H1 (cell line): ENCODE results near the gene UBE3C. TPM values are rescaled to one million over a fixed set of nuclear protein-coding genes. Genes with fewer than 3 reads are reported as not detected.

Experiments used
- CTCF ChIA-PET: fragments of 300-600 bp; sonication (Branson Sonifier 250); formaldehyde crosslinking; loops from one replicate; lab custom pipeline; 2021; ENCODE audit not compliant: partially characterized antibody; lab: Charles Lee
- POLR2A ChIA-PET: fragments of 300-600 bp; sonication (Branson Sonifier 250); formaldehyde crosslinking; loops from one replicate; lab custom pipeline; 2021; ENCODE audit warnings: inconsistent platforms; ENCODE audit not compliant: partially characterized antibody; lab: Charles Lee
- DNase-seq, 2 experiments: peaks; one replicate each; pipeline versions ENCODE4 v3.0.0 to v3.0.0-alpha.2; 2010 to 2022; ENCODE audit warnings: low spot score in 2 of 2, low read depth in 1 of 2, mixed read lengths in 1 of 2
- FAIRE-seq: peaks from 2 replicates; lab custom pipeline; 2011; peaks lifted over from hg19 to GRCh38; lab: Jason Lieb, UNC
- H2AFZ ChIP-seq: 2 replicates; pipeline ENCODE4 v1.8.1; 2012; ENCODE audit warnings: low read length, inconsistent platforms
- H2AK5ac ChIP-seq: 2 replicates; pipeline ENCODE4 v1.6.1; 2013; ENCODE audit warnings: low read depth, low read length
- H2BK120ac ChIP-seq: replicated peaks from 2 replicates; pipeline ENCODE3; 2013; ENCODE audit warnings: low read depth, low read length, inconsistent platforms
- H2BK12ac ChIP-seq: 2 replicates; pipeline ENCODE4 v1.6.1; 2013; ENCODE audit warnings: low read depth, low read length
- H2BK15ac ChIP-seq: 2 replicates; pipeline ENCODE4 v1.6.1; 2013; ENCODE audit warnings: low read length
- H2BK20ac ChIP-seq: 2 replicates; pipeline ENCODE4 v1.6.1; 2013; ENCODE audit warnings: low read length
- H2BK5ac ChIP-seq: 2 replicates; pipeline ENCODE4 v1.6.1; 2013; ENCODE audit warnings: low read depth, low read length
- H3K14ac ChIP-seq: 2 replicates; pipeline ENCODE4 v1.6.1; 2013; ENCODE audit warnings: inconsistent platforms; ENCODE audit not compliant: insufficient read length
- H3K18ac ChIP-seq: 2 replicates; pipeline ENCODE4 v1.6.1; 2013; ENCODE audit warnings: low read length; ENCODE audit errors: extremely low read depth
- H3K23ac ChIP-seq: 2 replicates; pipeline ENCODE4 v1.6.1; 2013; ENCODE audit warnings: inconsistent platforms; ENCODE audit not compliant: insufficient read length
- H3K23me2 ChIP-seq: 2 replicates; pipeline ENCODE4 v1.6.1; 2013; ENCODE audit warnings: low read depth, low read length
- H3K27ac ChIP-seq: 2 replicates; pipeline ENCODE4 v1.6.1; 2011; ENCODE audit warnings: low read depth, low read length, inconsistent platforms
- H3K27me3 ChIP-seq, 4 experiments: replicated peaks in 1 of 4; 1 replicate in 1 of 4; 2 replicates in 3 of 4; pipeline versions ENCODE4 v1.6.1 to v1.8.1; 2011 to 2013; ENCODE audit warnings: low read length in 3 of 4, mild to moderate bottlenecking in 3 of 4, inconsistent platforms in 2 of 4, mixed read lengths in 2 of 4, moderate library complexity in 1 of 4; ENCODE audit not compliant: control insufficient read depth in 3 of 4, insufficient read depth in 3 of 4; ENCODE audit errors: extremely low read depth in 1 of 4
- H3K36me3 ChIP-seq, 4 experiments: 2 replicates each; pipeline versions ENCODE4 v1.6.1 to v1.8.1; 2011 to 2013; ENCODE audit warnings: mild to moderate bottlenecking in 4 of 4, low read length in 3 of 4, moderate library complexity in 2 of 4, control low read depth in 1 of 4, inconsistent platforms in 1 of 4; ENCODE audit not compliant: insufficient read depth in 4 of 4, control insufficient read depth in 2 of 4
- H3K4ac ChIP-seq: replicated peaks from 2 replicates; pipeline ENCODE3; 2013; ENCODE audit warnings: low read length, low read depth, mixed read lengths, inconsistent platforms; ENCODE audit not compliant: insufficient read length
- H3K4me1 ChIP-seq, 4 experiments: replicated peaks in 1 of 4; 1 replicate in 1 of 4; 2 replicates in 3 of 4; pipeline versions ENCODE4 v1.6.1 to v1.8.1; 2011 to 2013; ENCODE audit warnings: low read length in 3 of 4, inconsistent platforms in 2 of 4, mixed read lengths in 1 of 4; ENCODE audit not compliant: insufficient read depth in 4 of 4, control insufficient read depth in 3 of 4
- H3K4me2 ChIP-seq, 2 experiments: 2 replicates each; pipeline versions ENCODE4 v1.6.1 to v1.8.1; 2011 to 2013; ENCODE audit warnings: low read depth in 2 of 2, low read length in 2 of 2, control low read depth in 1 of 2, inconsistent platforms in 1 of 2, mild to moderate bottlenecking in 1 of 2; ENCODE audit not compliant: insufficient read depth in 1 of 2
- H3K4me3 ChIP-seq, 4 experiments: fragments of 200-600, 300-600 bp in 1 of 4; sonication (generic), shearing (Covaris generic), sonication (Bioruptor Twin) in 1 of 4; 2 replicates each; pipeline versions ENCODE4 v1.5.1 to v1.8.1; 2011 to 2016; ENCODE audit warnings: low read length in 4 of 4, low read depth in 3 of 4, control low read depth in 2 of 4, inconsistent platforms in 2 of 4, mild to moderate bottlenecking in 2 of 4, mixed read lengths in 1 of 4, moderate library complexity in 1 of 4; ENCODE audit not compliant: insufficient read depth in 2 of 4; ENCODE audit errors: extremely low read depth in 1 of 4
- H3K56ac ChIP-seq: replicated peaks from 2 replicates; pipeline ENCODE3; 2013; ENCODE audit warnings: low read depth, mild to moderate bottlenecking, mixed read lengths, low read length, inconsistent platforms; ENCODE audit not compliant: insufficient read length
- H3K79me1 ChIP-seq: 2 replicates; pipeline ENCODE4 v1.6.1; 2013; ENCODE audit warnings: low read depth, low read length, control low read depth
- H3K79me2 ChIP-seq, 2 experiments: 2 replicates each; pipeline versions ENCODE4 v1.6.1 to v1.8.1; 2012 to 2013; ENCODE audit warnings: low read length in 2 of 2, mild to moderate bottlenecking in 2 of 2, inconsistent platforms in 1 of 2; ENCODE audit not compliant: insufficient read depth in 2 of 2, control insufficient read depth in 1 of 2
- H3K9ac ChIP-seq, 4 experiments: replicated peaks in 1 of 4; 1 replicate in 1 of 4; 2 replicates in 3 of 4; pipeline versions ENCODE4 v1.6.1 to v1.8.1; 2011 to 2013; ENCODE audit warnings: low read depth in 3 of 4, low read length in 3 of 4, control low read depth in 2 of 4, mild to moderate bottlenecking in 2 of 4, moderate library complexity in 2 of 4, inconsistent platforms in 1 of 4; ENCODE audit errors: extremely low read depth in 1 of 4
- H3K9me3 ChIP-seq, 2 experiments: 2 replicates each; pipeline versions ENCODE4 v1.6.1 to v1.8.1; 2012 to 2013; ENCODE audit warnings: mild to moderate bottlenecking in 2 of 2, moderate library complexity in 2 of 2, control low read depth in 1 of 2, inconsistent platforms in 1 of 2, low read depth in 1 of 2, low read length in 1 of 2, mixed read lengths in 1 of 2; ENCODE audit not compliant: insufficient read depth in 2 of 2
- H4K20me1 ChIP-seq, 2 experiments: replicated peaks in 1 of 2; 2 replicates each; pipeline versions ENCODE3 to v1.8.1; 2011 to 2013; ENCODE audit warnings: inconsistent platforms in 2 of 2, low read length in 2 of 2, mild to moderate bottlenecking in 1 of 2; ENCODE audit not compliant: insufficient read depth in 2 of 2, control insufficient read depth in 1 of 2
- H4K5ac ChIP-seq: 2 replicates; pipeline ENCODE4 v1.6.1; 2013; ENCODE audit warnings: low read length, low read depth, mixed read lengths, inconsistent platforms; ENCODE audit not compliant: insufficient read length
- H4K8ac ChIP-seq: 2 replicates; pipeline ENCODE4 v1.8.0; 2013; ENCODE audit warnings: mild to moderate bottlenecking, moderate library complexity, low read length, inconsistent platforms; ENCODE audit not compliant: insufficient read depth; ENCODE audit errors: extremely low read depth
- H4K91ac ChIP-seq: replicated peaks from 2 replicates; pipeline ENCODE3; 2013; ENCODE audit warnings: low read length, mixed read lengths, inconsistent platforms; ENCODE audit not compliant: insufficient read length
- BCL11A ChIP-seq, 2 experiments: IDR thresholded peaks; one replicate each; pipeline ENCODE4 v1.6.1; 2011; ENCODE audit warnings: low read depth in 2 of 2, low read length in 2 of 2, mild to moderate bottlenecking in 2 of 2
- CBX8 ChIP-seq: fragments of 300-800, 300-1000 bp; sonication (generic); IDR thresholded peaks from 2 replicates; pipeline ENCODE4 v1.7.1; 2016; ENCODE audit warnings: low read depth, low read length, borderline replicate concordance
- GABPA ChIP-seq: IDR thresholded peaks from 2 replicates; pipeline ENCODE4 v1.6.1; 2011; ENCODE audit warnings: mild to moderate bottlenecking, low read length, moderate library complexity, borderline replicate concordance; ENCODE audit not compliant: insufficient read depth
- GTF2F1 ChIP-seq: IDR thresholded peaks from 2 replicates; pipeline ENCODE4 v1.6.1; 2012; ENCODE audit warnings: low read depth, low read length, improper control_type of control experiment, borderline replicate concordance
- HDAC2 ChIP-seq, 2 experiments: fragments of 300-600 bp in 1 of 2; sonication (generic) in 1 of 2; IDR thresholded peaks; 2 replicates each; pipeline ENCODE4 v1.6.1; 2011 to 2012; ENCODE audit warnings: low read depth in 2 of 2, low read length in 2 of 2, mild to moderate bottlenecking in 2 of 2, moderate library complexity in 2 of 2, borderline replicate concordance in 1 of 2, inconsistent platforms in 1 of 2
- POU5F1 ChIP-seq: IDR thresholded peaks from 2 replicates; pipeline ENCODE4 v1.6.1; 2011; ENCODE audit warnings: low read depth, mild to moderate bottlenecking, low read length, moderate library complexity
- SIN3A ChIP-seq, 2 experiments: IDR thresholded peaks in 1 of 2; conservative IDR thresholded peaks in 1 of 2; 2 replicates each; pipeline ENCODE4 v1.6.1; 2011 to 2012; ENCODE audit warnings: low read length in 2 of 2, improper control_type of control experiment in 1 of 2, low read depth in 1 of 2, mild to moderate bottlenecking in 1 of 2
- SP4 ChIP-seq: IDR thresholded peaks from 2 replicates; pipeline ENCODE4 v1.6.1; 2012; ENCODE audit warnings: low read length, inconsistent platforms
- TAF1 ChIP-seq: IDR thresholded peaks from 2 replicates; pipeline ENCODE4 v1.6.1; 2011; ENCODE audit warnings: mild to moderate bottlenecking, low read depth, low read length
- TEAD4 ChIP-seq: IDR thresholded peaks from 2 replicates; pipeline ENCODE4 v1.6.1; 2012; ENCODE audit warnings: low read depth, low read length, inconsistent platforms, mixed read lengths
- WGBS, 2 experiments: shearing (Covaris generic) in 1 of 2; methylation state at CpG; one replicate each; pipeline versions ENCODE4 v1.1.6 to v1.1.7; 2013 to 2015; ENCODE audit warnings: low lambda C conversion rate in 2 of 2, mixed read lengths in 2 of 2, inconsistent platforms in 1 of 2, low coverage in 1 of 2, missing lambda C conversion rate in 1 of 2; ENCODE audit not compliant: insufficient replicate concordance in 2 of 2, insufficient coverage in 1 of 2, insufficient read length in 1 of 2; ENCODE audit errors: extremely low coverage in 1 of 2, missing lambda C conversion rate in 1 of 2; 5-methylcytosine and 5-hydroxymethylcytosine counted together
- polyA plus RNA-seq, 7 experiments: library from polyadenylated mRNA; depleted of rRNA in 3 of 7; stranded (reverse) in 5 of 7; unstranded in 2 of 7; fragments of >200 nt in 5 of 7; fragments of 200-250 nt in 2 of 7; gene quantifications; 1 replicate in 5 of 7; 2 replicates in 1 of 7; 4 replicates in 1 of 7; pipeline versions ENCODE4 v1.2.1 to v1.2.3, GENCODE V29; 2011 to 2013; ENCODE audit warnings: missing spikeins in 2 of 7, mixed read lengths in 2 of 7
- total RNA-seq: library from RNA; stranded (reverse); fragmentation: NEBNext Ultra II Directional; extraction: Animal tissue kit (Norgen Biotek cat#: 25700); gene quantifications from 2 replicates; pipeline ENCODE4 v1.2.1, GENCODE V29; 2021
- TF ChIP-seq, protein P1 (sequence below): IDR thresholded peaks from 2 replicates; pipeline ENCODE4 v1.6.1; 2012; ENCODE audit warnings: inconsistent platforms

UBE3C gene
- total and polyA plus RNA-seq, 2 of the 8 experiments (the other 6 are each of a cell fraction or from before 2014, with no cell fraction given): 32.0 to 54.1 TPM

DNA sequence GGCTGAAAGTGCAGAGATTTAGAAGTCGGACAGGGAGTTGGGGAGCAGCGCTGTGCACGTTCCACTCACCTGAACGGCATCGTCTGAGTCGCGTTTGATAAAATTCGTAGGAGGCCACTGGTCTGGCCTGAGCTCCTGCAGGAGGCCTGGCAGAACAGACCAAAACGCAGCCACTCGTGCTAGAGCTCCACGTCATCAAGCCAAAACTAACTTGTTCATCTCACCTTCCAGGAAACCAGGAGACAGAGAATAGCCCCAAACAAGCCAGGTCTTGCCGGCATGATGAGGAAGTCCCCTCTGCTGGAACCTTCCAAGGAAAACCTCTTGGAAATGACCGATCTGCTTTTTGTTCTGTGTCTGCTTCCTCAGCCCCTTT lies 154.7 kb downstream of the UBE3C start:
- H3K9me3 ChIP-seq: peaks cover 8 to 13% of the 10 kb centered on the region in 2 experiments; a peak in 3 of 4 replicates
- ChIA-PET CTCF (interaction anchor here (0.6 to 2.4 kb wide), 7 partner anchors 9 to 439 kb away, joined by 3 to 7 read pairs (median 5); no protein-coding TSS in a partner anchor), POLR2A (interaction anchor here (0.7 to 1.2 kb wide), 3 partner anchors 8 to 45 kb away, joined by 3 to 5 read pairs (median 5); no protein-coding TSS in a partner anchor)
- H2BK120ac ChIP-seq: no peak overlapping the region
- no peak for DNase-seq
- H3K23me2 ChIP-seq: peaks cover 4% of the 10 kb centered on the region; the same call in 1 of the 2 replicates
- H2BK15ac ChIP-seq: 0 out of 2 replicates have a peak overlapping the region, but pooled peaks have one; percentile 88
- no peak overlapping the region for H3K14ac ChIP-seq
- 0 out of 2 replicates have a peak overlapping the region, but pooled peaks have one; percentile 82 for H2AK5ac ChIP-seq
- H2BK12ac ChIP-seq: peak overlapping the region; percentile 99; the same call in 1 of the 2 replicates
- no peaks in the 10 kb centered on the region for H3K27me3 ChIP-seq
- peak overlapping the region; percentile 81; the same call in 1 of the 2 replicates for H2BK5ac ChIP-seq
- TF ChIP-seq HDAC2 (IDR thresholded peaks at IDR 0.05; ENCODE audit: borderline replicate concordance in 1 of 2, low read depth in 2 of 2, low read length in 2 of 2): no peak
- no peak for TF ChIP-seq SIN3A (conservative IDR thresholded peaks at IDR 0.05 in 1 of 2, IDR thresholded peaks at IDR 0.05 in 1 of 2; ENCODE audit: low read depth in 1 of 2, low read length in 2 of 2)
- TF ChIP-seq GABPA: no peak
- TF ChIP-seq TEAD4: no peak
- TF ChIP-seq CBX8: no peak
- TF ChIP-seq TAF1: no peak
- TF ChIP-seq SP4: no peak
- TF ChIP-seq, protein P1, sequence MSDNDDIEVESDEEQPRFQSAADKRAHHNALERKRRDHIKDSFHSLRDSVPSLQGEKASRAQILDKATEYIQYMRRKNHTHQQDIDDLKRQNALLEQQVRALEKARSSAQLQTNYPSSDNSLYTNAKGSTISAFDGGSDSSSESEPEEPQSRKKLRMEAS: no peak
- TF ChIP-seq POU5F1: no peak
- no peak for TF ChIP-seq GTF2F1
- no peak for TF ChIP-seq BCL11A (IDR thresholded peaks at IDR 0.05; ENCODE audit: low read depth in 2 of 2, low read length in 2 of 2)
- peaks cover 0 to 2% of the 10 kb centered on the region in 2 experiments for H4K20me1 ChIP-seq
- H4K8ac ChIP-seq: peak overlapping the region; percentile 81; the same call in 1 of the 2 replicates
- no peak overlapping the region for H3K9ac ChIP-seq
- no peak overlapping the region for H3K4me3 ChIP-seq
- no peak overlapping the region for H2AFZ ChIP-seq
- no peak overlapping the region for H3K18ac ChIP-seq
- H3K23ac ChIP-seq: no peak overlapping the region
- H3K4me2 ChIP-seq: no peak overlapping the region
- no peaks in the 10 kb centered on the region for H3K79me2 ChIP-seq
- H3K27ac ChIP-seq: no peak overlapping the region
- WGBS, 2 experiments: 82% methylated on average over 13 of the region's 13 CpGs; no CpG with 5 or more reads in 1 of the 2 experiments
- peaks cover 0 to 9% (median 2%) of the 10 kb centered on the region in 4 experiments; a peak in 3 of 7 replicates for H3K4me1 ChIP-seq
- peak overlapping the region; percentile 8 for H3K4ac ChIP-seq
- H3K79me1 ChIP-seq: no peaks in the 10 kb centered on the region
- no peaks in the 10 kb centered on the region for H3K36me3 ChIP-seq
- peak overlapping the region; percentile 55; the same call in 1 of the 2 replicates for H2BK20ac ChIP-seq
- H3K56ac ChIP-seq: no peak overlapping the region
- H4K5ac ChIP-seq: no peak overlapping the region
- peak overlapping the region; percentile 81 for H4K91ac ChIP-seq
- FAIRE-seq: no peak
